ENCODE measurements around the gene FLACC1.

Gene FLACC1

DNA sequence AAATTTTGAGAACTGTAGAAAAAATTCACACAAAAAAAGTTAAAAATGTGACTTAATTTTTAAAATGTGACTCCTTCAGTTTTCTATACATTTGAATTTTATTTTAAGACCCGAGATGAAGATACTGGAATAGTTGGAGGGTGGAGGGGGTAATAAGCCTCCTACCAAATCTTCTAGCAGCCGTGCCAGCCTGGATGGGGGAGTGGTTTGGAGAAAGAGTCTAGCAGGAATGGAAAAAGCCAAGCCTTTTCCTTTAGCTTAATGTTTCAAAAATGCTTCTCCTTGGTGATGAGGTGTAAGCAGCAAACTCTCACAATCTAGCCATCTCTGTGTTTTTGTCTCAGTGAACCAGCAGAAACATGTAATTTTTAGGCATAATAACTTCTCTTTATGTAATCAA lies 82.1 kb downstream of the FLACC1 start:
- DNase-seq (ENCODE audit: low spot score) (no peak), ATAC-seq (ENCODE audit: low read depth) (no peak)
- Histone ChIP-seq H3K27ac (ENCODE audit: poor library complexity, severe bottlenecking) (no peak overlapping the region), H3K36me3 (ENCODE audit: low read depth) (peaks cover 41% of the 10 kb centered on the region), H3K27me3 (ENCODE audit: insufficient read depth, poor library complexity, severe bottlenecking) (no peaks in the 10 kb centered on the region), H3K9me3 (ENCODE audit: severe bottlenecking) (no peaks in the 10 kb centered on the region), H3K4me3 (ENCODE audit: severe bottlenecking) (no peak overlapping the region), H3K4me1 (ENCODE audit: insufficient read depth, poor library complexity, severe bottlenecking) (no peaks in the 10 kb centered on the region)
- TF ChIP-seq, protein P1, sequence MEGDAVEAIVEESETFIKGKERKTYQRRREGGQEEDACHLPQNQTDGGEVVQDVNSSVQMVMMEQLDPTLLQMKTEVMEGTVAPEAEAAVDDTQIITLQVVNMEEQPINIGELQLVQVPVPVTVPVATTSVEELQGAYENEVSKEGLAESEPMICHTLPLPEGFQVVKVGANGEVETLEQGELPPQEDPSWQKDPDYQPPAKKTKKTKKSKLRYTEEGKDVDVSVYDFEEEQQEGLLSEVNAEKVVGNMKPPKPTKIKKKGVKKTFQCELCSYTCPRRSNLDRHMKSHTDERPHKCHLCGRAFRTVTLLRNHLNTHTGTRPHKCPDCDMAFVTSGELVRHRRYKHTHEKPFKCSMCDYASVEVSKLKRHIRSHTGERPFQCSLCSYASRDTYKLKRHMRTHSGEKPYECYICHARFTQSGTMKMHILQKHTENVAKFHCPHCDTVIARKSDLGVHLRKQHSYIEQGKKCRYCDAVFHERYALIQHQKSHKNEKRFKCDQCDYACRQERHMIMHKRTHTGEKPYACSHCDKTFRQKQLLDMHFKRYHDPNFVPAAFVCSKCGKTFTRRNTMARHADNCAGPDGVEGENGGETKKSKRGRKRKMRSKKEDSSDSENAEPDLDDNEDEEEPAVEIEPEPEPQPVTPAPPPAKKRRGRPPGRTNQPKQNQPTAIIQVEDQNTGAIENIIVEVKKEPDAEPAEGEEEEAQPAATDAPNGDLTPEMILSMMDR (IDR thresholded peaks at IDR 0.05; ENCODE audit: poor library complexity, severe bottlenecking) = no peak

DNA sequence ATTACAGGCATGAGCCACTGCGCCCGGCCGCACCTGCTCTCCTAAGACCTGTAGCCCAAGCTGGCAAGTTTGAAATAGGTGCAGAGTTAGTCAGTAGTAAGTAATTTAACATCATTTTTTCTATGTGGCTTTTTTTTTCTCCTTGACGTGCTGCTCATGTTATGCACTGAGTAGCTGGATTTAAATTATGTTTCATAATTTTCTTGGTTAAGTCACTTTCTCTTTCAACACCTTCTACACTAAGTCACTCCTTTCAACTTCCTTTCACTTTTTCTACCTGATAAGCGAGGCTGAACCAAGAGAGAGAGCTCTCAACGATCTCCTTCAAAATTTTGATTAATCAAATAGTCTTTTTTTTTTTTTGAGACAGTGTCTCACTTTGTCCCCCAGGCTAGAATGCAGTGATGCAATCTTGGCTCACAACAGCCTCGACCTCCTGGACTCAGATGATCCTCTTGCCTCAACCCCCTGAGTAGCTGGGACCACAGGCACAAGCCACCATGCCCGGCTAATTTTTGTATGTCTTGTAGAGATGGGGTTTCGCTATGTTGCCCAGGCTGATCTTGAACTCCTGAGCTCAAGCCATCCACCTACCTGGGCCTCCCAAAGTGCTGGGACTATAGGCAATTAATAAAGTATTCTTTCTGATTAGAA lies 83.7 kb downstream of the FLACC1 start:
- Histone ChIP-seq H3K9me3 (ENCODE audit: severe bottlenecking) (no peaks in the 10 kb centered on the region), H3K36me3 (ENCODE audit: low read depth) (peaks cover 48% of the 10 kb centered on the region)

DNA sequence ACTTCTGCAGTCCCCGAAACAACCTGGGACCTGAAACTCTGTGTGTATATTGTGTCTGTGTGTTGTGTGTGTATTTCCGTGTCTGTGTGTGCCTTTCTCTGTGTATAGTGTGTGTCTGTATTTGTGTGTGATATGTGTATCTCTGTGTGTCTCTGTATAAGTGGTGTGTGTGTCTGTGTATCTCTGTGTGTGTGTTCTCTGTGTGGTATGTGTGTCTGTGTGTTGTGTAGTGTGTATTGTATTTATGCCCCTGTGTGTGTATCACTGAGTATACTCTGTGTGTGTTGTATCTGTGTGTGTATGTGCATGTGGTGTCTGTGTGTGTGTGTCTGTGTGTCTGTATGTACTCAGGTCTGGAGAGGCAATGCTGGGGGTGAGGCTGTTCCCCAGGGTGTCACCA lies 85.2 kb downstream of the FLACC1 start:
- Histone ChIP-seq H3K9me3 (ENCODE audit: severe bottlenecking) (no peaks in the 10 kb centered on the region), H3K4me1 (ENCODE audit: insufficient read depth, poor library complexity, severe bottlenecking) (no peaks in the 10 kb centered on the region), H3K27ac (ENCODE audit: poor library complexity, severe bottlenecking) (no peak overlapping the region), H3K4me3 (ENCODE audit: severe bottlenecking) (no peak overlapping the region), H3K27me3 (ENCODE audit: insufficient read depth, poor library complexity, severe bottlenecking) (no peaks in the 10 kb centered on the region), H3K36me3 (ENCODE audit: low read depth) (peaks cover 39% of the 10 kb centered on the region)
- DNase-seq (ENCODE audit: low spot score) (no peak), ATAC-seq (ENCODE audit: low read depth) (no peak)
- TF ChIP-seq, protein P1 (IDR thresholded peaks at IDR 0.05; ENCODE audit: poor library complexity, severe bottlenecking) = no peak

More for the DNA sequence above, 83.7 kb downstream of the FLACC1 start:
- DNase-seq (ENCODE audit: low spot score) (no peak), ATAC-seq (ENCODE audit: low read depth) (no peak)
- TF ChIP-seq, protein P1 (IDR thresholded peaks at IDR 0.05; ENCODE audit: poor library complexity, severe bottlenecking) = no peak
- H3K27ac ChIP-seq (ENCODE audit: poor library complexity, severe bottlenecking) = no peak overlapping the region
- H3K4me3 ChIP-seq (ENCODE audit: severe bottlenecking) = no peak overlapping the region
- H3K27me3 ChIP-seq (ENCODE audit: insufficient read depth, poor library complexity, severe bottlenecking) = no peaks in the 10 kb centered on the region
- no peaks in the 10 kb centered on the region for H3K4me1 ChIP-seq (ENCODE audit: insufficient read depth, poor library complexity, severe bottlenecking)

DNA sequence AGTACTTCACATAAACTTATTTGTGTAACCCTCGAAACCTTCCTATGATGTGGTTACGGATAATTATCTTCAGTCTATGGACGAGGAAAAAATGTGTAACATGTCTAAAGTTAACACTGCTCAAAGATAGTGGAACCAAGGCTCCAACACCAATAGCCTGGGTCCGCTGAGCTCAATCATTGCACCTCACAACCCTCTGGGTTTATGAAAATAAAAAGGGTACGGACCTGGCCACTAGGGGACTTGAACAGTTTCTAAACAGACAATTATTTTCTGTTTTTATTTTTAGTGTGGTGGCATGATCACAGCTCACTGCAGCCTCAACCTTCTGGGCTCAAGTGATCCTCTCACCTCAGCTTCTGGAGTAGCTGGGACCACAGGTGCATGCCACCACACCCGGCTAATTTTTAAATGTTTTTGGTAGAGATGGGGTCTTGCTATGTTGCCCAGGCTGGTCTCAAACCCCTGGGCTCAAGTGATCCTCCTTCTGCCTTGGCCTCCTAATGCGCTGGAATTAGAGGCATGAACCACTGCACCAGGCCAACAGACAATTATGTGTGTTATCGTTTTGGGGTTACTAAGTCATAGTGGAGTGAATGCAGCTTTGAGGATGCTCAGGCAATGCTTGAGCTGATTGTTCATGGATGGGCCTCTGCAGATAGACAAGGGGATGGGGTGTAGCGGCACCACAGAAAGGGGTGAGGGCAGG lies 86.7 kb downstream of the FLACC1 start:
- Histone ChIP-seq H3K9me3 (ENCODE audit: severe bottlenecking) (no peaks in the 10 kb centered on the region), H3K4me1 (ENCODE audit: insufficient read depth, poor library complexity, severe bottlenecking) (no peaks in the 10 kb centered on the region), H3K36me3 (ENCODE audit: low read depth) (peaks cover 31% of the 10 kb centered on the region), H3K4me3 (ENCODE audit: severe bottlenecking) (no peak overlapping the region), H3K27ac (ENCODE audit: poor library complexity, severe bottlenecking) (no peak overlapping the region), H3K27me3 (ENCODE audit: insufficient read depth, poor library complexity, severe bottlenecking) (no peaks in the 10 kb centered on the region)
- TF ChIP-seq, protein P1 (IDR thresholded peaks at IDR 0.05; ENCODE audit: poor library complexity, severe bottlenecking) = no peak
- ATAC-seq (ENCODE audit: low read depth) (no peak), DNase-seq (ENCODE audit: low spot score) (no peak)

DNA sequence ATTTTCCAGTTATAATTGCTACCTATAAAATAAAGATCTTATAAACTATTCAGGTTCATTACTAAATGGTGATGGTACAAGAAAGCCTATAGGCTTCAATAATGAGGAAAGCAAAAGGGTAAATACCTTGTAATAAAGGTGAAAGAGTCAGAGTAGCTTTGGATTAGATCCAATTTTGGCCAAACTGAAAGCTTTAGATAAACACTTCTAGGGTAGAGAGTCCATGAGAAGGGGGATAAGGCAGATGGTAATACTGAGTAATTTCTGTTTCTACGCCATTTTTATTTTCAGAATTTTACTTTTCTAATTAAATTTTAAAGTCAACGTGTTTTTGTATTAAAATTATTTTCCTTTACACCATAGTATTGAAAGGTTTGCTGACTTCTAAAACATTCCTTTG lies 87.4 kb downstream of the FLACC1 start:
- TF ChIP-seq, protein P1 (IDR thresholded peaks at IDR 0.05; ENCODE audit: poor library complexity, severe bottlenecking) = no peak
- Histone ChIP-seq H3K27ac (ENCODE audit: poor library complexity, severe bottlenecking) (no peak overlapping the region), H3K9me3 (ENCODE audit: severe bottlenecking) (no peaks in the 10 kb centered on the region), H3K4me1 (ENCODE audit: insufficient read depth, poor library complexity, severe bottlenecking) (no peaks in the 10 kb centered on the region), H3K4me3 (ENCODE audit: severe bottlenecking) (no peak overlapping the region), H3K36me3 (ENCODE audit: low read depth) (peaks cover 29% of the 10 kb centered on the region), H3K27me3 (ENCODE audit: insufficient read depth, poor library complexity, severe bottlenecking) (no peaks in the 10 kb centered on the region)
- ATAC-seq (ENCODE audit: low read depth) (no peak), DNase-seq (ENCODE audit: low spot score) (no peak)

Data from RWPE2 (cell line).